DOHH2 (cell line): ENCODE data around the gene RHOC.

Experiments used
- EZH2phosphoT487 ChIP-seq: fragments of 200-600 bp; sonication (generic); IDR thresholded peaks from 2 replicates; pipeline ENCODE4 v1.6.1; 2017; ENCODE audit warnings: borderline replicate concordance, mild to moderate bottlenecking, antibody characterized with exemption, low read length, moderate library complexity, mixed read lengths
- TF ChIP-seq, protein P1 (sequence below): fragments of 200-600 bp; sonication (generic); IDR thresholded peaks from one replicate; pipeline ENCODE4 v1.5.1; 2014; ENCODE audit warnings: antibody characterized with exemption, mild to moderate bottlenecking, low read depth, low read length; ENCODE audit not compliant: poor library complexity, severe bottlenecking

DNA sequence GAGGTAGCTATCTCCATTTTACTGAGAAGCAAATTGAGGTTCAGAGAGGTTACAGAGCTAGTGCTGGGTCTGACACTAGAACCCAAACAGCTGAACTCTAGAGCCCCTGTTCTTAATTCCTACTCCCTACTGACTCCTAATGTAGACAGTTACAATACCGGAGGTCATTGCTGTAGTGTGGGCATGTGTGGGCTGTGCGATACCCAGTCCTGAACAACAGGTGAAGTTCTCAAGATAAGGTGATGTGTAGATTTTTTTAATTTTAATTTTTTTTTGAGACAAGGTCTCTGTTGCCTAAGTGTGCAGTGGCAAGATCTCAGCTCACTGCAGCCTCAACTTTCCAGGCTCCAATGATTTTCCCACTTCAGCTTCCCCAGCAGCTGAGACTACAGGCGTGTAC is 1.6 kb upstream of the RHOC start:
- TF ChIP-seq, protein P1, sequence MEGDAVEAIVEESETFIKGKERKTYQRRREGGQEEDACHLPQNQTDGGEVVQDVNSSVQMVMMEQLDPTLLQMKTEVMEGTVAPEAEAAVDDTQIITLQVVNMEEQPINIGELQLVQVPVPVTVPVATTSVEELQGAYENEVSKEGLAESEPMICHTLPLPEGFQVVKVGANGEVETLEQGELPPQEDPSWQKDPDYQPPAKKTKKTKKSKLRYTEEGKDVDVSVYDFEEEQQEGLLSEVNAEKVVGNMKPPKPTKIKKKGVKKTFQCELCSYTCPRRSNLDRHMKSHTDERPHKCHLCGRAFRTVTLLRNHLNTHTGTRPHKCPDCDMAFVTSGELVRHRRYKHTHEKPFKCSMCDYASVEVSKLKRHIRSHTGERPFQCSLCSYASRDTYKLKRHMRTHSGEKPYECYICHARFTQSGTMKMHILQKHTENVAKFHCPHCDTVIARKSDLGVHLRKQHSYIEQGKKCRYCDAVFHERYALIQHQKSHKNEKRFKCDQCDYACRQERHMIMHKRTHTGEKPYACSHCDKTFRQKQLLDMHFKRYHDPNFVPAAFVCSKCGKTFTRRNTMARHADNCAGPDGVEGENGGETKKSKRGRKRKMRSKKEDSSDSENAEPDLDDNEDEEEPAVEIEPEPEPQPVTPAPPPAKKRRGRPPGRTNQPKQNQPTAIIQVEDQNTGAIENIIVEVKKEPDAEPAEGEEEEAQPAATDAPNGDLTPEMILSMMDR, result no peak
- TF ChIP-seq EZH2phosphoT487, result no peak
